Gastroesophageal sphincter (tissue), 4 donors: ENCODE data around the gene TMEM114. TPM values are rescaled to one million over a fixed set of nuclear protein-coding genes. Genes with fewer than 3 reads are reported as not detected.
"Not testable (repeated sequence)": the region's sequence is repeated elsewhere in the genome, so short reads cannot be mapped to it uniquely, and the experiment has no call there.

Experiments used
- ATAC-seq: fragments of 150-250 bp; one replicate; pipeline ENCODE4 v1.9.1; 2016; ENCODE audit warnings: mild to moderate bottlenecking, moderate library complexity
- H3K27ac ChIP-seq, 4 donors: fragments of 200-600 bp; sonication (generic) in 3 of 4; 1 replicate in 3 of 4; 2 replicates in 1 of 4; pipeline ENCODE4 v1.5.1; 2016 to 2019
- H3K27me3 ChIP-seq: fragments of 200-600 bp; sonication (generic); one replicate; pipeline ENCODE4 v1.5.1; 2019
- H3K36me3 ChIP-seq, 2 donors: fragments of 200-600 bp; sonication (generic); one replicate each; pipeline ENCODE4 v1.5.1; 2019; ENCODE audit warnings: control low read depth in 1 of 2
- H3K4me1 ChIP-seq, 3 donors: fragments of 200-600 bp; sonication (generic); 1 replicate in 2 of 3; 2 replicates in 1 of 3; pipeline ENCODE4 v1.5.1; 2016 to 2019; ENCODE audit warnings: control low read depth in 2 of 3
- H3K4me3 ChIP-seq, 2 donors: fragments of 200-600 bp; sonication (generic); one replicate each; pipeline ENCODE4 v1.5.1; 2019; ENCODE audit warnings: mild to moderate bottlenecking in 1 of 2, moderate library complexity in 1 of 2
- H3K9me3 ChIP-seq, 3 donors: fragments of 200-600 bp; sonication (generic); one replicate each; pipeline ENCODE4 v1.5.1; 2017 to 2019; ENCODE audit warnings: control low read depth in 2 of 3
- EP300 ChIP-seq: sonication (generic); formaldehyde crosslinking; IDR thresholded peaks from one replicate; pipeline ENCODE4 v1.6.1; 2017; ENCODE audit warnings: antibody characterized with exemption, mild to moderate bottlenecking
- POLR2A ChIP-seq, 2 donors: fragments of 450-650 bp; IDR thresholded peaks; one replicate each; pipeline ENCODE4 v1.6.1; 2017; ENCODE audit warnings: antibody characterized with exemption in 2 of 2, mild to moderate bottlenecking in 2 of 2, moderate library complexity in 1 of 2
- POLR2AphosphoS5 ChIP-seq: sonication (generic); formaldehyde crosslinking; IDR thresholded peaks from one replicate; pipeline ENCODE4 v1.6.1; 2017; ENCODE audit warnings: antibody characterized with exemption
- WGBS, 2 donors: methylation state at CpG; one replicate each; pipeline ENCODE4 v1.1.5; 2018; ENCODE audit warnings: low coverage in 1 of 2; 5-methylcytosine and 5-hydroxymethylcytosine counted together
- total RNA-seq, 4 donors: library from RNA; depleted of rRNA; stranded (reverse); fragments of >200 nt; gene quantifications; one replicate each; pipeline ENCODE4 v1.1.0, GENCODE V29; 2016
- TF ChIP-seq, protein P1 (sequence below), 4 experiments: fragments of 200-600 bp in 2 of 4; fragments of 450-650 bp in 2 of 4; sonication (generic) in 1 of 4; IDR thresholded peaks; one replicate each; pipeline ENCODE4 v1.5.1; 2017 to 2019; ENCODE audit warnings: antibody characterized with exemption in 4 of 4, mild to moderate bottlenecking in 2 of 4, moderate library complexity in 2 of 4

TMEM114 gene
- total RNA-seq, 4 donors from 2014 or later: not detected

DNA sequence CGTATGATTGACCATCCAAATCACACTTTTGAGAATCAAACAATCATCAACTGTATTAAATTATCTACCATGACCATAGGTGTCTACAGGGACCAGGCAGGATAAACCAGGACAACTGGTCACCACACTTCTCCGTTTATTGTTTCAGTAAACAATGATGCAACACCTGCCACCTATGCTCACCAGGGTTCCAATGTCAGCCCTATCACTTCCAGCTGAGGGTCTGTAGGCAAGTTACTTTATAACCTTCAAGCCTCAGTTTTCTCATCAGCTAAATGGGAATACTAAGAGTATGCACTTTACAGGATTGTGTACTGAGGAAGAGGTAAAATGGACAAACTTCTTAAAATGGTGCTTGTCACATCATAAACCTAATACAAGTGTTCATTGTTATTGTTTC, 14.9 kb downstream of the TMEM114 start:
- Histone ChIP-seq H3K9me3 (no peaks in the 10 kb centered on the region), H3K36me3 (no peaks in the 10 kb centered on the region), H3K27me3 (peaks cover 65% of the 10 kb centered on the region), H3K27ac (no peak overlapping the region), H3K4me1 (peaks cover 0 to 9% (median 0%) of the 10 kb centered on the region in 3 donors), H3K4me3 (no peak overlapping the region)
- 65 to 73% methylated on average over 2 of the region's 2 CpGs for whole genome bisulfite sequencing, 2 donors
- TF ChIP-seq, protein P1, sequence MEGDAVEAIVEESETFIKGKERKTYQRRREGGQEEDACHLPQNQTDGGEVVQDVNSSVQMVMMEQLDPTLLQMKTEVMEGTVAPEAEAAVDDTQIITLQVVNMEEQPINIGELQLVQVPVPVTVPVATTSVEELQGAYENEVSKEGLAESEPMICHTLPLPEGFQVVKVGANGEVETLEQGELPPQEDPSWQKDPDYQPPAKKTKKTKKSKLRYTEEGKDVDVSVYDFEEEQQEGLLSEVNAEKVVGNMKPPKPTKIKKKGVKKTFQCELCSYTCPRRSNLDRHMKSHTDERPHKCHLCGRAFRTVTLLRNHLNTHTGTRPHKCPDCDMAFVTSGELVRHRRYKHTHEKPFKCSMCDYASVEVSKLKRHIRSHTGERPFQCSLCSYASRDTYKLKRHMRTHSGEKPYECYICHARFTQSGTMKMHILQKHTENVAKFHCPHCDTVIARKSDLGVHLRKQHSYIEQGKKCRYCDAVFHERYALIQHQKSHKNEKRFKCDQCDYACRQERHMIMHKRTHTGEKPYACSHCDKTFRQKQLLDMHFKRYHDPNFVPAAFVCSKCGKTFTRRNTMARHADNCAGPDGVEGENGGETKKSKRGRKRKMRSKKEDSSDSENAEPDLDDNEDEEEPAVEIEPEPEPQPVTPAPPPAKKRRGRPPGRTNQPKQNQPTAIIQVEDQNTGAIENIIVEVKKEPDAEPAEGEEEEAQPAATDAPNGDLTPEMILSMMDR (IDR thresholded peaks at IDR 0.05): no peak
- TF ChIP-seq EP300 (no peak), POLR2A (IDR thresholded peaks at IDR 0.05) (no peak), POLR2AphosphoS5 (no peak)
- ATAC-seq: no peak

DNA sequence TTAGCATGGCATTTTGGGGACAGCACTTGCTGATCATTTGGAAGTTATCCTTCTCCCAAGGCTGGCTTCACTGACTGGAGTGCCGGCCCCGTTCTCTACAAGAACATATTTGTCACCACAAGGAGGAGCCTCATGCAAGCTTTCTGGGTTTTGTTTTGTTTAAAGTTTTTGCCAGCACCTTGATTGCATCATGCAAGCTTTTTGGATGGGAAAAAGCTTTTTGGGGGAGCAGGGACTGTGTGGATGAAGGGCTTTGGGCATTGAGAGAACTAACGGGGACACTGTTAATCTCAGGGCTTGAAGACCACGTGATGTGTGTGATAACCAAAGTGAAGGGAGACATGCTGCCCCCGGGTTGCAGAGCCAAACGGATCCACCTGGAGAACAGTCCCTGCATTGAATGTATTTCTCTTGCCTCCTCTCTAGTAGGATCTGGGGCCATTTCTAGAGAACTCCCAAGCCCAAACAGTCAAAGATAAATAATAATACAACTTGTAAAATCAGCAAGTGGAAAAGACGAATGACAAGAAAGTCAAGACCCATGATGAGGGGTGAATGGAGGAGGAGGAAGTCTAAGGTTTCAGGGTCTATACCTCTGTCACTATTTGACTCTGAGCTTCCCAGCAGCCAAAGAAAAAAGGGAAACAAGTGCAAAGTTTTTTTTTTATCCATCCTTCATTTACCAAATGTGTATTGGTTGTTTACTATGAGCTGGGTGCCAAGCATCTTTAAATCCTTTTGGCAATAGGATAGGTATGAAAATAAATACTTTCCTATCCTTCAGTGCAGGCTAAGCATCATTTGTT, 17.2 kb downstream of the TMEM114 start:
- no peak overlapping the region for H3K27ac ChIP-seq
- 24 to 34% methylated on average over 5 to 7 of the region's 7 CpGs for WGBS, 2 donors
- no peak overlapping the region for H3K4me3 ChIP-seq

DNA sequence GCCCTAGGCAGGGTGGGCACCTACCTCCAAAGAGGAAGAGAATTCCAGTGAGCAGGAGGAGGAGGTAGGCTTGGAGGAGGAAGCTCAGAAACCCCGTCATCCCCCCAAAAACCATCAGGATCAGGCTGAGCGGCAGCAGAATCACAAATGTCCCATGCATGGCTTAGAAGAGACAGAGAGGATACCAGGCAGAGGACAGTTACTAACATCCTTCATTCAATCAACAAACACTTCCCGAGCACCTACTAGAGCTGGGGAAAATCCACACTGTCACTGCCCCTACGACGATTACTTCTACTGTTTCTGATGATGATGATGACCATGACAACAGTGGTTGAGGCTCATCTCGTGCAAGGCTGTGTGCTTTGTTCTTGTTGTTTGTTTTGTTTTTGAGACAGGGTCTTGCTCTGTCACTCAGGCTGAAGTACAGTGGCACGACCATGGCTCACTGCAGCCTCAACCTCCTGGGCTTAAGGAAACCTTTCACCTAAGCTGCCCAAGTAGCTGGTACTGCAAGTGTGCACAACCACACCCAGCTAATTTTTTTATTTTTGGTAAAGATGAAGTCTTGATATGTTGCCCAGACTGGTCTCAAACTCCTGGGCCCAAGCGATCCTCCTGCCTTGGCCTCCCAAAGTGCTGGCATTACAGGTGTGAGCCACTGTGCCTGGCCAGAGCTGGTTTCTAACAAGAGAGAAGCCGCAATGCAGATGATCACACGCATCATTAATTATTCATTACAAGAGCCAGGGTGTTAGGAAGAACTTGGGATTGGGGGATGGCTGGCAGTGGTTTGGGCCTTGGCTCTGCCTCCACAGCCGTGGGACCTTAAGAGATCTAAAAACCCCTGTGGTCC, 18.0 kb downstream of the TMEM114 start:
- Histone ChIP-seq H3K4me1 (peaks cover 0 to 39% (median 4%) of the 10 kb centered on the region in 3 donors), H3K4me3 (no peak overlapping the region), H3K9me3 (no peaks in the 10 kb centered on the region), H3K27me3 (peaks cover 60% of the 10 kb centered on the region), H3K27ac (no peak overlapping the region), H3K36me3 (no peaks in the 10 kb centered on the region)
- WGBS, 2 donors: 69 to 78% methylated on average over 8 to 9 of the region's 11 CpGs
- no peak for ATAC-seq
- TF ChIP-seq, protein P1 (IDR thresholded peaks at IDR 0.05): no peak
- no peak for TF ChIP-seq EP300
- TF ChIP-seq POLR2AphosphoS5: no peak
- no peak for TF ChIP-seq POLR2A (IDR thresholded peaks at IDR 0.05)

More for the DNA sequence above, 17.2 kb downstream of the TMEM114 start:
- Histone ChIP-seq H3K9me3 (no peaks in the 10 kb centered on the region), H3K27me3 (peaks cover 69% of the 10 kb centered on the region), H3K36me3 (no peaks in the 10 kb centered on the region), H3K4me1 (peaks cover 0 to 31% (median 4%) of the 10 kb centered on the region in 3 donors)
- no peak for TF ChIP-seq POLR2AphosphoS5
- no peak for TF ChIP-seq POLR2A (IDR thresholded peaks at IDR 0.05)
- TF ChIP-seq, protein P1 (IDR thresholded peaks at IDR 0.05): peak in 3 of 4 experiments; percentile 20 to 40 (median 30)
- no peak for ATAC-seq

DNA sequence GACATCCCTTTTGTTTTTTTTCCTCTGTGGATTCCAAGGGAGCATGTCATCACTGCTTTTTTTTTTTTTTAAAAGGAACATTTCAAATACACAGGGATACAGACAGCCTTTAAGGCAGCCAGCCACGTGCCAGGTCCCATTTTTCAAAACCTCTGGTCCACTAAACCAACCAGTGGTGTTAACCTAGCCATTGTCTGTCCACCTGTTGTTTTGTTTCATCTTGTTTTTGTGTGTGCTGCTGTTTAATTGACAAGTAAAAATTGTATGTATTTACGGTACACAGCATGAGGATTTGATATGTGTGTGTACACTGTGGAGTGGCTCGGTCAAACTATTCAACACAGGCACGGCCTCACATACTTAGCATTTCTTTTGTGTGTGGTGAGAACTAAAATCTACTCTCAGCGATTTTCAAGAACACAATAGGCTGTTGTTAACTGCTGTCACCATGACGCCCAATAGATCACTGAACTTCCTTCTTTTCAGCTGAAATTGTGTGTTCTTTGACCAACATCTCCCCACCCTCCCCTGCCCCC, 19.2 kb downstream of the TMEM114 start:
- ATAC-seq: peak; percentile 46
- H3K9me3 ChIP-seq: no peaks in the 10 kb centered on the region
- H3K4me1 ChIP-seq: peaks cover 0 to 39% (median 4%) of the 10 kb centered on the region in 3 donors
- TF ChIP-seq EP300: no peak
- TF ChIP-seq, protein P1 (IDR thresholded peaks at IDR 0.05): no peak
- TF ChIP-seq POLR2A (IDR thresholded peaks at IDR 0.05): no peak
- no peak for TF ChIP-seq POLR2AphosphoS5
- WGBS, 2 donors: 18 to 30% methylated on average over 4 to 6 of the region's 6 CpGs
- no peaks in the 10 kb centered on the region for H3K36me3 ChIP-seq
- peak overlapping the region in 2 of 4 donors; percentile 15 to 31 for H3K27ac ChIP-seq
- peaks cover 49% of the 10 kb centered on the region for H3K27me3 ChIP-seq
- no peak overlapping the region for H3K4me3 ChIP-seq

DNA sequence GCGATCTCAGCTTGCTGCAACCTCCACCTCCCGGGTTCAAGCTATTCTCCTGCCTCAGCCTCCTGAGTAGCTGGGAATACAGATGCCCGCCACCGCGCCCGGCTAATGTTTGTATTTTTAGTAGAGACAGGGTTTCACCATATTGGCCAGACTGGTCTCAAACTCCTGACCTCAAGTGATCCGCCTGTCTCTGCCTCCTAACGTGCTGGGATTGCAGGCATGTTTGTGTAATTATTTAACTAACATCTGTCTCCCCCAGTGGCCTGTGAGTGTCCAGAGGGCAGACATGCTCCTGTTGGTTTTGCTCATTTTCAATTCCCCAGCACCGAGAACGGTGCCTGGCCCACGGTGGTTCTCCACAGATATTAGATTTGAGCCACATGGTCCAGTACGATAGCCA, 19.9 kb downstream of the TMEM114 start:
- not testable (repeated sequence) for H3K36me3 ChIP-seq, H3K9me3 ChIP-seq, H3K4me3 ChIP-seq, ATAC-seq
- peak overlapping the region in 1 of 4 donors; percentile 31 for H3K27ac ChIP-seq
- H3K27me3 ChIP-seq: peaks cover 41% of the 10 kb centered on the region
- H3K4me1 ChIP-seq: peaks cover 0 to 39% (median 4%) of the 10 kb centered on the region in 3 donors
- WGBS, 2 donors: 65 to 78% methylated on average over 7 to 12 of the region's 12 CpGs
